IMR-90 (cell line): ENCODE measurements around the gene ERC2. TPM values are rescaled to one million over a fixed set of nuclear protein-coding genes. Genes with fewer than 3 reads are reported as not detected.

Source experiments
- ATAC-seq: fragments of 200-7000 bp; cut with Tn5 transposase; 2 replicates; pipeline ENCODE4 v1.9.1; 2020; ENCODE audit warnings: low read depth, mild to moderate bottlenecking, moderate library complexity
- BruUV-seq: library from RNA; stranded (reverse); fragments of 400-500 nt; replicated peaks from 2 replicates; lab custom pipeline; 2021; lab: Mats Ljungman, UMichigan
- CTCF ChIA-PET: fragments of 300-600 bp; formaldehyde crosslinking; extraction: SDS; loops from one replicate; lab custom pipeline; 2021; ENCODE audit warnings: antibody characterized with exemption; lab: Yijun Ruan, JAX
- POLR2A ChIA-PET: fragments of 300-600 bp; sonication (Branson Sonifier 250); formaldehyde crosslinking; loops from one replicate; lab custom pipeline; 2022; ENCODE audit warnings: antibody characterized with exemption; ENCODE audit not compliant: unreplicated experiment; lab: Charles Lee
- DNase-seq: peaks from one replicate; pipeline ENCODE4 v3.0.0; 2013
- H2AFZ ChIP-seq: replicated peaks from 2 replicates; pipeline ENCODE3; 2013; ENCODE audit warnings: low read length, mild to moderate bottlenecking; ENCODE audit not compliant: poor library complexity
- H2AK5ac ChIP-seq: 2 replicates; pipeline ENCODE4 v1.6.1; 2013; ENCODE audit warnings: low read depth, low read length, inconsistent platforms
- H2AK9ac ChIP-seq: replicated peaks from 2 replicates; pipeline ENCODE3; 2013; ENCODE audit warnings: mild to moderate bottlenecking, low read depth, low read length, moderate library complexity; ENCODE audit not compliant: poor library complexity
- H2BK120ac ChIP-seq: 2 replicates; pipeline ENCODE4 v1.6.1; 2013; ENCODE audit warnings: low read depth, low read length, inconsistent platforms
- H2BK15ac ChIP-seq: 3 replicates; pipeline ENCODE4 v1.6.1; 2013; ENCODE audit warnings: low read depth, low read length, inconsistent platforms
- H2BK20ac ChIP-seq: 2 replicates; pipeline ENCODE4 v1.6.1; 2013; ENCODE audit warnings: low read depth, mild to moderate bottlenecking, inconsistent platforms, low read length, moderate library complexity
- H2BK5ac ChIP-seq: 2 replicates; pipeline ENCODE4 v1.6.1; 2013; ENCODE audit warnings: mild to moderate bottlenecking, low read depth, low read length, inconsistent platforms; ENCODE audit not compliant: poor library complexity, severe bottlenecking
- H3K14ac ChIP-seq: replicated peaks from 2 replicates; pipeline ENCODE4 v1.6.1; 2013; ENCODE audit warnings: low read depth, low read length, inconsistent platforms
- H3K18ac ChIP-seq: 2 replicates; pipeline ENCODE4 v1.6.1; 2013; ENCODE audit warnings: low read depth, low read length, control low read depth
- H3K23ac ChIP-seq: 2 replicates; pipeline ENCODE4 v1.6.1; 2013; ENCODE audit warnings: low read depth, low read length, inconsistent platforms
- H3K27ac ChIP-seq: 2 replicates; pipeline ENCODE4 v1.5.1; 2013; ENCODE audit warnings: mild to moderate bottlenecking, control low read depth, low read length; ENCODE audit not compliant: insufficient read depth
- H3K27me3 ChIP-seq: 2 replicates; pipeline ENCODE4 v1.6.1; 2013; ENCODE audit warnings: low read length; ENCODE audit not compliant: control insufficient read depth, insufficient read depth
- H3K36me3 ChIP-seq: 2 replicates; pipeline ENCODE4 v1.6.1; 2013; ENCODE audit warnings: low read length, mixed read lengths; ENCODE audit not compliant: control insufficient read depth, insufficient read depth
- H3K4ac ChIP-seq: 2 replicates; pipeline ENCODE4 v1.6.1; 2013; ENCODE audit warnings: low read depth, low read length, inconsistent platforms
- H3K4me1 ChIP-seq: 2 replicates; pipeline ENCODE4 v1.6.1; 2013; ENCODE audit warnings: low read length, mixed read lengths; ENCODE audit not compliant: control insufficient read depth, insufficient read depth
- H3K4me2 ChIP-seq: 2 replicates; pipeline ENCODE4 v1.6.1; 2013; ENCODE audit warnings: low read depth, mild to moderate bottlenecking, control low read depth, low read length, moderate library complexity
- H3K4me3 ChIP-seq: 2 replicates; pipeline ENCODE4 v1.5.1; 2013; ENCODE audit warnings: low read depth, mild to moderate bottlenecking, control low read depth, low read length, moderate library complexity; ENCODE audit not compliant: insufficient read depth
- H3K56ac ChIP-seq: 2 replicates; pipeline ENCODE4 v1.6.1; 2013; ENCODE audit warnings: low read length, inconsistent platforms; ENCODE audit not compliant: insufficient read depth; ENCODE audit errors: extremely low read depth
- H3K79me1 ChIP-seq, 2 experiments: 2 replicates each; pipeline ENCODE4 v1.6.1; 2013; ENCODE audit warnings: low read length in 2 of 2, inconsistent platforms in 1 of 2, low read depth in 1 of 2
- H3K9ac ChIP-seq: 2 replicates; pipeline ENCODE4 v1.6.1; 2013; ENCODE audit warnings: low read depth, low read length, control low read depth
- H3K9me1 ChIP-seq: 2 replicates; pipeline ENCODE4 v1.6.1; 2013; ENCODE audit warnings: low read length, inconsistent platforms; ENCODE audit not compliant: insufficient read depth
- H3K9me3 ChIP-seq: 2 replicates; pipeline ENCODE4 v1.6.1; 2013; ENCODE audit warnings: low read length; ENCODE audit not compliant: control insufficient read depth, insufficient read depth
- H4K20me1 ChIP-seq: 2 replicates; pipeline ENCODE4 v1.6.1; 2013; ENCODE audit warnings: low read length, inconsistent platforms; ENCODE audit not compliant: insufficient read depth
- H4K5ac ChIP-seq: 2 replicates; pipeline ENCODE4 v1.6.1; 2013; ENCODE audit warnings: mild to moderate bottlenecking, low read depth, low read length, control low read depth
- H4K8ac ChIP-seq, 2 experiments: 2 replicates each; pipeline ENCODE4 v1.6.1; 2013; ENCODE audit warnings: low read depth in 2 of 2, low read length in 2 of 2, control low read depth in 1 of 2, inconsistent platforms in 1 of 2
- H4K91ac ChIP-seq: 2 replicates; pipeline ENCODE4 v1.6.1; 2013; ENCODE audit warnings: low read depth, low read length, inconsistent platforms; ENCODE audit not compliant: insufficient read depth
- BHLHE40 ChIP-seq: fragments of 150-350 bp; IDR thresholded peaks from 2 replicates; pipeline ENCODE4 v1.6.1; 2016; ENCODE audit warnings: mild to moderate bottlenecking, low read depth, low read length
- CEBPB ChIP-seq: IDR thresholded peaks from 2 replicates; pipeline ENCODE4 v1.6.1; 2012; ENCODE audit warnings: low read depth, low read length, improper control_type of control experiment
- CHD1 ChIP-seq: IDR thresholded peaks from 2 replicates; pipeline ENCODE4 v1.6.1; 2012; ENCODE audit warnings: low read depth, low read length, improper control_type of control experiment
- FOS ChIP-seq: fragments of 150-350 bp; IDR thresholded peaks from 2 replicates; pipeline ENCODE4 v1.6.1; 2016; ENCODE audit warnings: low read depth, low read length
- MAFK ChIP-seq: IDR thresholded peaks from 2 replicates; pipeline ENCODE4 v1.6.1; 2012; ENCODE audit warnings: low read depth, low read length, improper control_type of control experiment
- MAZ ChIP-seq: IDR thresholded peaks from 2 replicates; pipeline ENCODE4 v1.6.1; 2012; ENCODE audit warnings: low read depth, mild to moderate bottlenecking, low read length, improper control_type of control experiment, moderate library complexity, borderline replicate concordance
- MXI1 ChIP-seq: IDR thresholded peaks from 2 replicates; pipeline ENCODE4 v1.6.1; 2012; ENCODE audit warnings: low read depth, mild to moderate bottlenecking, low read length, moderate library complexity, borderline replicate concordance
- NFE2L2 ChIP-seq: fragments of 150-350 bp; IDR thresholded peaks from 2 replicates; pipeline ENCODE4 v1.6.1; 2016; ENCODE audit warnings: low read depth, mild to moderate bottlenecking, low read length
- POLR2A ChIP-seq: IDR thresholded peaks from 2 replicates; pipeline ENCODE4 v1.6.1; 2012; ENCODE audit warnings: mild to moderate bottlenecking, low read depth, low read length
- RAD21 ChIP-seq: IDR thresholded peaks from 2 replicates; pipeline ENCODE4 v1.6.1; 2012; ENCODE audit warnings: low read length, improper control_type of control experiment
- RCOR1 ChIP-seq: IDR thresholded peaks from 2 replicates; pipeline ENCODE4 v1.6.1; 2012; ENCODE audit warnings: mild to moderate bottlenecking, low read length, improper control_type of control experiment; ENCODE audit not compliant: insufficient replicate concordance
- RFX5 ChIP-seq: IDR thresholded peaks from 2 replicates; pipeline ENCODE4 v1.8.0; 2012; ENCODE audit warnings: low read depth, mild to moderate bottlenecking, low read length, moderate library complexity
- SMC3 ChIP-seq: fragments of 150-350 bp; IDR thresholded peaks from 2 replicates; pipeline ENCODE4 v1.6.1; 2016; ENCODE audit warnings: low read depth, mild to moderate bottlenecking, antibody characterized with exemption, low read length, moderate library complexity
- USF2 ChIP-seq: fragments of 150-350 bp; IDR thresholded peaks from 2 replicates; pipeline ENCODE4 v1.6.1; 2017; ENCODE audit warnings: mild to moderate bottlenecking, antibody characterized with exemption, low read length, low read depth
- dilution Hi-C: fragments of 300-500 bp; cut with HindIII; formaldehyde crosslinking; loops from one replicate; pipeline ENCODE4 v1.14.3; 2018; ENCODE audit warnings: low sequenced_read_pairs; ENCODE audit not compliant: unreplicated experiment
- in situ Hi-C: fragments of 300-500 bp; cut with MboI; formaldehyde crosslinking; loops from 3 replicates; pipeline ENCODE4 v1.14.3; 2019; ENCODE audit warnings: low sequenced_read_pairs, inconsistent platforms, mixed read lengths
- intact Hi-C: fragments of 100-400 bp; cut with micrococcal nuclease; formaldehyde crosslinking; loops from 2 replicates; pipeline ENCODE4 v1.10.0; 2022
- polyA plus RNA-seq, 3 experiments: library from polyadenylated mRNA; depleted of rRNA; stranded (reverse); fragments of >200 nt; gene quantifications; 2 replicates each; pipeline ENCODE4 v1.2.3, GENCODE V29; 2012; ENCODE audit warnings: low replicate concordance in 1 of 3
- total RNA-seq: library from RNA; depleted of rRNA; stranded (reverse); fragments of >200 nt; gene quantifications from 2 replicates; pipeline ENCODE4 v1.2.3, GENCODE V29; 2012
- TF ChIP-seq, protein P1 (sequence below): conservative IDR thresholded peaks from 2 replicates; pipeline ENCODE4 v1.5.1; 2012; ENCODE audit warnings: mild to moderate bottlenecking, low read depth, low read length, improper control_type of control experiment
- TF ChIP-seq, protein P2 (sequence below): fragments of 150-350 bp; IDR thresholded peaks from 2 replicates; pipeline ENCODE4 v1.6.1; 2016; ENCODE audit warnings: low read depth, mild to moderate bottlenecking, low read length, moderate library complexity, borderline replicate concordance

Gene ERC2
- total and polyA plus RNA-seq, 2 of the 4 experiments (the other 2 are of a cell fraction): 0.17 to 0.18 TPM

GRCh38 chr3:55497250-55497649, 971.0 kb downstream of the ERC2 start:
- peaks cover 2% of the 10 kb centered on the region; the same call in 1 of the 2 replicates for H3K4me1 ChIP-seq
- no peak overlapping the region for H3K18ac ChIP-seq
- no peak overlapping the region for H4K91ac ChIP-seq
- no peak overlapping the region for H3K27ac ChIP-seq
- POLR2A ChIA-PET: no interaction called here
- no peak overlapping the region for H2AK9ac ChIP-seq
- no peak overlapping the region for H3K23ac ChIP-seq
- TF ChIP-seq RFX5: no peak
- no peak for TF ChIP-seq BHLHE40
- no peak for TF ChIP-seq MXI1
- TF ChIP-seq RCOR1: no peak
- no peak for TF ChIP-seq MAFK
- no peak for TF ChIP-seq SMC3
- no peak for TF ChIP-seq POLR2A
- no peak for TF ChIP-seq USF2
- TF ChIP-seq, protein P1, sequence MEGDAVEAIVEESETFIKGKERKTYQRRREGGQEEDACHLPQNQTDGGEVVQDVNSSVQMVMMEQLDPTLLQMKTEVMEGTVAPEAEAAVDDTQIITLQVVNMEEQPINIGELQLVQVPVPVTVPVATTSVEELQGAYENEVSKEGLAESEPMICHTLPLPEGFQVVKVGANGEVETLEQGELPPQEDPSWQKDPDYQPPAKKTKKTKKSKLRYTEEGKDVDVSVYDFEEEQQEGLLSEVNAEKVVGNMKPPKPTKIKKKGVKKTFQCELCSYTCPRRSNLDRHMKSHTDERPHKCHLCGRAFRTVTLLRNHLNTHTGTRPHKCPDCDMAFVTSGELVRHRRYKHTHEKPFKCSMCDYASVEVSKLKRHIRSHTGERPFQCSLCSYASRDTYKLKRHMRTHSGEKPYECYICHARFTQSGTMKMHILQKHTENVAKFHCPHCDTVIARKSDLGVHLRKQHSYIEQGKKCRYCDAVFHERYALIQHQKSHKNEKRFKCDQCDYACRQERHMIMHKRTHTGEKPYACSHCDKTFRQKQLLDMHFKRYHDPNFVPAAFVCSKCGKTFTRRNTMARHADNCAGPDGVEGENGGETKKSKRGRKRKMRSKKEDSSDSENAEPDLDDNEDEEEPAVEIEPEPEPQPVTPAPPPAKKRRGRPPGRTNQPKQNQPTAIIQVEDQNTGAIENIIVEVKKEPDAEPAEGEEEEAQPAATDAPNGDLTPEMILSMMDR: no peak
- TF ChIP-seq CHD1: no peak
- TF ChIP-seq, protein P2, sequence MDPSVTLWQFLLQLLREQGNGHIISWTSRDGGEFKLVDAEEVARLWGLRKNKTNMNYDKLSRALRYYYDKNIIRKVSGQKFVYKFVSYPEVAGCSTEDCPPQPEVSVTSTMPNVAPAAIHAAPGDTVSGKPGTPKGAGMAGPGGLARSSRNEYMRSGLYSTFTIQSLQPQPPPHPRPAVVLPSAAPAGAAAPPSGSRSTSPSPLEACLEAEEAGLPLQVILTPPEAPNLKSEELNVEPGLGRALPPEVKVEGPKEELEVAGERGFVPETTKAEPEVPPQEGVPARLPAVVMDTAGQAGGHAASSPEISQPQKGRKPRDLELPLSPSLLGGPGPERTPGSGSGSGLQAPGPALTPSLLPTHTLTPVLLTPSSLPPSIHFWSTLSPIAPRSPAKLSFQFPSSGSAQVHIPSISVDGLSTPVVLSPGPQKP: no peak
- TF ChIP-seq CEBPB: no peak
- no peak for TF ChIP-seq NFE2L2
- TF ChIP-seq MAZ: no peak
- TF ChIP-seq FOS: no peak
- TF ChIP-seq RAD21: no peak
- H3K9me3 ChIP-seq: no peaks in the 10 kb centered on the region
- H2BK120ac ChIP-seq: no peak overlapping the region
- H2AK5ac ChIP-seq: no peak overlapping the region
- dilution Hi-C loops (no loop called here), in situ Hi-C loops (no loop called here), intact Hi-C loops (no loop called here)
- DNase-seq: no peak
- no peak overlapping the region for H3K9ac ChIP-seq
- H2BK15ac ChIP-seq: no peak overlapping the region
- no TSS peak for BruUV-seq
- no peak overlapping the region for H3K56ac ChIP-seq
- ATAC-seq: peak; percentile 75
- no peak overlapping the region for H3K4ac ChIP-seq
- no peak overlapping the region for H3K14ac ChIP-seq
- no peak overlapping the region for H4K8ac ChIP-seq
- no peaks in the 10 kb centered on the region for H4K20me1 ChIP-seq
- no peak overlapping the region for H2BK20ac ChIP-seq
- no peaks in the 10 kb centered on the region for H3K27me3 ChIP-seq
- H3K79me1 ChIP-seq: no peaks in the 10 kb centered on the region
- H2AFZ ChIP-seq: no peak overlapping the region
- H3K36me3 ChIP-seq: no peaks in the 10 kb centered on the region
- no peak overlapping the region for H4K5ac ChIP-seq
- H3K4me3 ChIP-seq: no peak overlapping the region
- no peak overlapping the region for H2BK5ac ChIP-seq
- H3K9me1 ChIP-seq: peaks cover 2% of the 10 kb centered on the region; the same call in 1 of the 2 replicates
- CTCF ChIA-PET: no interaction called here
- H3K4me2 ChIP-seq: no peak overlapping the region
